GM12878 (cell line): Measurements from ENCODE around the gene PTPRJ.

Source experiments
- ATF7 ChIP-seq: fragments of 450-650 bp; IDR thresholded peaks from 2 replicates; pipeline ENCODE4 v1.6.1; 2016; ENCODE audit warnings: low read depth, mild to moderate bottlenecking
- POLR2A ChIP-seq: IDR thresholded peaks from 2 replicates; pipeline ENCODE4 v1.6.1; 2011; ENCODE audit warnings: low read depth, mild to moderate bottlenecking, low read length

GRCh38 chr11:48036011-48036410 is 55.7 kb downstream of the PTPRJ start:
- TF ChIP-seq POLR2A (no peak), ATF7 (no peak)
